C4-2B (cell line): ENCODE results near the gene IQGAP2.
"Not testable (repeated sequence)": the region's sequence is repeated elsewhere in the genome, so short reads cannot be mapped to it uniquely, and the experiment has no call there.

Experiments
- H3K27ac ChIP-seq: fragments of 450-650 bp; 2 replicates; pipeline ENCODE4 v1.5.1; 2017
- ZFX ChIP-seq: fragments of 450-650 bp; IDR thresholded peaks from 2 replicates; pipeline ENCODE4 v1.6.1; 2017
- TF ChIP-seq, protein P1 (sequence below): fragments of 450-650 bp; conservative IDR thresholded peaks from 2 replicates; pipeline ENCODE4 v1.5.1; 2017; ENCODE audit warnings: mild to moderate bottlenecking

Gene IQGAP2

DNA sequence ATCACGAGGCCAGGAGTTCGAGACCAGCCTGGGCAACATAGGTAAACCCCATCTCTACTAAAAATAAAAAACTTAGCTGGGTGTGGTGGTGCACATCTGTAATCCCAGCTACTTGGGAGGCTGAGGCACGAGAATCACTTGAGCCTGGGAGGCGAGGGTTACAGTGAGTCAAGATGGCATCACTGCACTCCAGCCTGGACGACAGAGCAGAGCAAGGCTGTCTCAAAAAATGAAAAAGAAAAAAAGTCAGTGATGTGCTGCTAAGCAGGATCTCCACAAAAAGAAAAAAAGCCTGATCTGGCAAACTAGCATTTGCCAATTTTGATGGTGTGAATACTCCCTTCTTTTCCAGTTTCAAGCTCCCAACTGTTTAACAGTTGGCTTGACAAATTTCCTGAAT, 334.8 kb downstream of the IQGAP2 start:
- no peak overlapping the region for H3K27ac ChIP-seq

DNA sequence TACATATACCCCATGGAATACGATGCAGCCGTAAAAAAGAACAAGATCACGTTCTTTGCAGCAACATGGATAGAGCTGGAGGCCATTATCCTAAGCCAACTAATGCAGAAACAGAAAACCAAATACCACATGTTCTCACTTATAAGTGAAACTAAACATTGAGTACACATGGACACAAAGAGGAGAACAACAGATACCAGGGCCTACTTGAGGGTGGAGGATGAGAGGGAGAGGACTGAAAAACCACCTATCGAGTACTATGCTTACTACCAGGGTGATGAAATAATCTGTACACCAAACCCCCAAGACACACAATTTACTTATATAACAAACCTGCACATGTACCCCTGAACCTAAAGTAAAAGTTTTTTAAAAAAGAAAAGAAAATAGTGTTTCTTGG, 338.4 kb downstream of the IQGAP2 start:
- not testable (repeated sequence) for H3K27ac ChIP-seq

More for the DNA sequence above, 334.8 kb downstream of the IQGAP2 start:
- TF ChIP-seq, protein P1, sequence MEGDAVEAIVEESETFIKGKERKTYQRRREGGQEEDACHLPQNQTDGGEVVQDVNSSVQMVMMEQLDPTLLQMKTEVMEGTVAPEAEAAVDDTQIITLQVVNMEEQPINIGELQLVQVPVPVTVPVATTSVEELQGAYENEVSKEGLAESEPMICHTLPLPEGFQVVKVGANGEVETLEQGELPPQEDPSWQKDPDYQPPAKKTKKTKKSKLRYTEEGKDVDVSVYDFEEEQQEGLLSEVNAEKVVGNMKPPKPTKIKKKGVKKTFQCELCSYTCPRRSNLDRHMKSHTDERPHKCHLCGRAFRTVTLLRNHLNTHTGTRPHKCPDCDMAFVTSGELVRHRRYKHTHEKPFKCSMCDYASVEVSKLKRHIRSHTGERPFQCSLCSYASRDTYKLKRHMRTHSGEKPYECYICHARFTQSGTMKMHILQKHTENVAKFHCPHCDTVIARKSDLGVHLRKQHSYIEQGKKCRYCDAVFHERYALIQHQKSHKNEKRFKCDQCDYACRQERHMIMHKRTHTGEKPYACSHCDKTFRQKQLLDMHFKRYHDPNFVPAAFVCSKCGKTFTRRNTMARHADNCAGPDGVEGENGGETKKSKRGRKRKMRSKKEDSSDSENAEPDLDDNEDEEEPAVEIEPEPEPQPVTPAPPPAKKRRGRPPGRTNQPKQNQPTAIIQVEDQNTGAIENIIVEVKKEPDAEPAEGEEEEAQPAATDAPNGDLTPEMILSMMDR, result no peak
- TF ChIP-seq ZFX, result no peak

- TF ChIP-seq ZFX, result no peak
- TF ChIP-seq, protein P1, result no peak
- H3K27ac ChIP-seq, result no peak overlapping the region
Observed at GRCh38 chr5:76742583-76742982, 339.5 kb downstream of the IQGAP2 start.

- TF ChIP-seq ZFX, result no peak
- TF ChIP-seq, protein P1, result no peak
- no peak overlapping the region for H3K27ac ChIP-seq
Observed at GRCh38 chr5:76744632-76745031, 341.5 kb downstream of the IQGAP2 start.

DNA sequence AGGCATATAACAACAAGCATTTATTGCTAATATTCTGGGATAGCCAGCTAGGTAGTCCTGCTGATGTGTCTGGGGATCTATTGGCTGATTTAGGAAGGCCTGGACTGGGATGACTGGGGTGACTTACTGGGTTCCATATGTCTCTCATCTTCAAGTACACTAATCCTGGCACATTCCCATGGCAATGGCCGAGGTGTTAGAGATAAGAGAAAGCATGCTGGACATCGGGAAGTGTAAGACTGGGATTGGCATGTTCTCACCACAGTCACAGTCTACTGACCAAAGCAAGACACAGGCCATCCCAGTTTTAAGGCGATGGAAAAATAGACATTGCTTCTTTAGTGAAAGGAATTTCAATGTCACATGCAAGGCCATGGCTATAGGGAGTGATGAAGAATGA, 342.6 kb downstream of the IQGAP2 start:
- no peak overlapping the region for H3K27ac ChIP-seq
- TF ChIP-seq, protein P1, result no peak
- TF ChIP-seq ZFX, result no peak

DNA sequence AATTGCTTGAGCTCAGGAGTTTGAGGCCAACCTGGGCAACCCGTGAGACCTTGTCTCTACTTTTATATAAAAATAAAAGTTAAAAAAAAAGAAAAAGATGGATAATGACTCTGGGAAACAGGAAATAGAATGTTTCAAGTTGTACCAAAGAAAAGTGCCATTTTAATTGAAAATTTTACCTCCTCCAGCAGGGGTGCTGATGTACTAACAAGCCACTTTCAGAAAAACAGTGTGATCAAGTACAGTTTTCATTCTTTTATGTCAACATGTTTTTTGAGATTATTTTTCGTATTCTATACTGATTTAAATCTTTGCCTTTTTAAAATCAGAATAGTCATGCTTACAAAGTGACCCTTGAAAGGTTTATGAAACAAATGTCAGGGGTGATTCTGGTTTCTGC, 343.6 kb downstream of the IQGAP2 start:
- H3K27ac ChIP-seq, result no peak overlapping the region
- TF ChIP-seq, protein P1, result no peak; the same call in 1 of the 2 replicates
- TF ChIP-seq ZFX, result no peak

DNA sequence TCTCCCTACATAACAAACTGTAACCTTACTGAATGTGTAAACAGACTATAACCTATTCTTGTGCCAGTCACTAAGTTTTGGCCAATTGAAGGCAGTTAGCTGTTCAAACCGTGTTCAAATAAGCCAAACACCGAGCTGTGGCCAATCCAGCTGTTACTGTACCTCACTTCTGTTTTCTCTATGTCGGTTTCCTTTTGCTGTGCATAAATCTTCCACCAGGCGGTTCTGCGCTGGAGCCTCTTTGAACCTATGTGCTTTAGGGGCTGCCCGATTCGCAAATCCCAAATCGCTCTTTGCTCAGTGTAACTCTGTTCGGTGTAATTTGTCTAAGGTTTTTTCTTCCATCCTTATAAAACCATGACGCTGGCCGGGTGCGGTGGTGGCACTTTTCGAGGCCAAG, 344.6 kb downstream of the IQGAP2 start:
- TF ChIP-seq ZFX, result no peak
- TF ChIP-seq, protein P1, result no peak
- H3K27ac ChIP-seq, result no peak overlapping the region

DNA sequence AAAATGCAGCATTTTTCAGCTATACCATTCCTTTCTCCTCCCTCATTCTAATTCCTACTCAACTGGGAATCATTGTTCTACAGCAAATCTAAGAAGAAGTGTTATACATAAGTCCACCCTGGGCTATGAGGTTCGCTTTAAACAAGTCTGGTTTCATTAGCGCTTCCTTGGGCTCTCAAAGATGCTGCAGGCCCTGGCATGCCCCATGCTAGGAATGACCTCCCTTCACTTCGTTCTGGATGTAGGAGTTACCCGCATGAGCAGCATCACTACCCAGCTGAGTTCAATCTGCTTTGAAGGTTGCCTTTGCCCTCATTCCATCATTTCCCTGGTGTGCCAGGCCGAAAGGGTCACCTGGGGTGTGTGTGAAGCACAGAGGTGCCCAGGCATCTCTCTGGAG, 348.2 kb downstream of the IQGAP2 start:
- TF ChIP-seq, protein P1, result no peak
- TF ChIP-seq ZFX, result no peak
- H3K27ac ChIP-seq, result no peak overlapping the region
